ENCODE data around the gene OR52N1.

OR52N1 gene

DNA sequence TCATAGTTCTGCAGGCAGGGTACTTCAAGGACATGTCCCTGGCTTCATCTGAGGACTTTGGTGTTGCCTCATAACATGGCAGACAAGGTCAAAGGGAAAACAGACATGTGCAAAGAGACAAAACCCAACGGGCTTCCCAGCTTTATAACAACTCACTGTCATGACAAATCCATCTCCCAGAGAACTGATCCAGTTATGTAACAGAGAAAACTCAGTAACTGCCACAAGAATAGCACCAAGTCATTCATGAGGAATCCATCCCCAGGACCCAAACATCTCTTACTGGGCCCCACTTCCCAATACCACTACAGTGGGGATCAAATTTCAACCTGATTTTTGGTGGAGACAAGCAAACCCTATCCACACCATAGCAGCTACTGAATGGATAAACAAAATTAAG is 24.0 kb downstream of the OR52N1 start:
- no peaks in the 10 kb centered on the region for H3K36me3 Mint-ChIP-seq
- H3K4me1 Mint-ChIP-seq, result no peaks in the 10 kb centered on the region
- H3K27ac Mint-ChIP-seq, result no peak overlapping the region
- H3K4me3 Mint-ChIP-seq, result no peak overlapping the region
- H3K9me3 Mint-ChIP-seq, result no peaks in the 10 kb centered on the region
- DNase-seq, result no peak
- no peak for ATAC-seq (replicated peaks)
- H3K27me3 Mint-ChIP-seq, result peaks cover 0 to 5% of the 10 kb centered on the region in 2 donors

DNA sequence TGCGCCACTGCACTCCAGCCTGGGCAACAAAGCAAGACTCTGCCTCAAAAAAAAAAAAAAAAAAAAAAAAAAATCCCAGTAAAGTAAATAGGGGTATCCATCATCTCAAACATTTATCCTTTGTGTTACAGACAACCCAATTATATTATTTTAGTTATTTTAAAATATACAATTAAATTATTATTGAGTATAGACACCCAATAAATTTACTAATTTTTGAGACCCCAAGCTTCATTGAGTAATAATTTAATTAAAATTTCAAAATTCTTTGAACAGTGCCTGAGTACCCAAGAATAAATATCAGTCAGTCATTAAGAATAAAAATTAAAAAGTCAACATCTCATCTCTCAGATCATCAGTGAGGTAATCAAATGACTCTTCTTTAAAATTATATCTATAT is 37.1 kb downstream of the OR52N1 start, which contains the start of gene OR52N4:
Gene OR52N4, plus strand, starts transcription at position 301 of the 400 bp plus-strand sequence. CDS start 498 bp downstream, outside the sequence.
- no peak for DNase-seq
- no peak for ATAC-seq (replicated peaks)
- Mint-ChIP-seq H3K9me3 (no peaks in the 10 kb centered on the region), H3K27ac (no peak within 1 kb of the TSS), H3K4me1 (no peaks in the 10 kb centered on the region), H3K27me3 (peaks cover 0 to 6% of the 10 kb centered on the region in 2 donors), H3K36me3 (peaks cover 0 to 4% of the 10 kb centered on the region in 2 donors), H3K4me3 (no peak within 1 kb of the TSS)

DNA sequence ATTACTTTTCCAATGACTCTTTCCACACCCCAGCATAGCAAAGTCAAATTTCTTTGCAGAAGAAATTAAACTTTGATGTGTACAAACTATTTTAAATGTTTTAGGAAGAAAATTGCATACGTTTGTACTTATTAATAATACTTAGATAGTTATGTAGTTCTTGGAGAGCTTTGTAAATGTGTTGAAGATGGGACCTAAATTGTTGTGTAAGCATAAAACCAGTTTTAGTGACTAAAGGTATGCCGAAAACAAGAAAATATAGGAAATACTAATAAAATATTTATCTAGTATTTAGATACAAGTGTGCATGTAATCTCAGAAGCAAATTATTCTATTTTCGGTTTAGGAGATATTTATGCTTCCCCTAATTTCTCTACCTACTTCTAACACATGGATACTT is 41.2 kb downstream of the OR52N1 start:
- Mint-ChIP-seq H3K4me1 (no peaks in the 10 kb centered on the region), H3K36me3 (peaks cover 0 to under 1% of the 10 kb centered on the region in 2 donors), H3K27ac (no peak overlapping the region), H3K27me3 (no peaks in the 10 kb centered on the region), H3K9me3 (peaks cover 0 to 2% of the 10 kb centered on the region in 2 donors), H3K4me3 (no peak overlapping the region)
- no peak for ATAC-seq (replicated peaks)
- no peak for DNase-seq

DNA sequence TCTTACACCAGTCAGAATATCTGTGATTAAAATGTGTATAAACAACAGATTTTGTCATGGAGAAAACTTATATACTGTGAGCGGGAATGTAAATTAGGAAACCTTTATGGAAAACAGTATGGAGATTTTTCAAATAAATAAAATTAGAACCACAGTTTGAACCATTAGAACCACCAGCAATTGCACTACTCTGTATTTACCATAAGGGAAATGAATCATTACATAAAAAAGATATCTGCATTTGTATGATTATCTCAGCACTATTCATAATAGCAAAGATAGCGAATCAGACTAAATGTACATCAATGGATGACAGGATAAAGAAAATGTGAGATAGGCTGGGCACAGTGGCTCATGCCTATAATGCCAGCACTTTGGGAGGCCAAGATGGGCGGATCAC is 44.5 kb downstream of the OR52N1 start:
- Mint-ChIP-seq H3K27me3 (no peaks in the 10 kb centered on the region), H3K9me3 (peaks cover 8 to 11% of the 10 kb centered on the region in 2 donors), H3K4me3 (no peak overlapping the region), H3K36me3 (peaks cover 3 to 6% of the 10 kb centered on the region in 2 donors), H3K27ac (no peak overlapping the region), H3K4me1 (no peaks in the 10 kb centered on the region)
- DNase-seq (no peak), ATAC-seq (replicated peaks) (no peak)

DNA sequence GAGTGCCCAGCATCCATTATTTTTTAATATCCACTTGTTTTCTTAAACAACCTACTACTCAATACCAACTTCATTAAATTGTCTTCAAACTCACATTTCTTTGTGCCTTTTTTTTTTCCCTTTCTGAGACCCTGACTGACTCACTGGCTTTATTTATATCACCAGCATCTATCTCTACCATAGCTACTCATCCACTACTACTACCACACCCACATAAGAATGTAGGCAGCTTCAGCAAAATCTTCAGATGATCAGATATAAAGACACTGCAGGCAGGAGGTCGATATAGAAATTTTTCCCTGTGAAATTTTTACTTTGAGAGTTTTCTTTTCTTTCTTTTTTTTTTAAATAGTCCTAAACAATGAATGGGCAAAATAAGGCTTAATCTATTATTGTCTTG is 52.6 kb downstream of the OR52N1 start:
- Mint-ChIP-seq H3K9me3 (peaks cover 5 to 26% of the 10 kb centered on the region in 2 donors), H3K4me3 (no peak overlapping the region), H3K27ac (no peak overlapping the region), H3K27me3 (peaks cover 0 to 8% of the 10 kb centered on the region in 2 donors), H3K36me3 (peaks cover 16 to 25% of the 10 kb centered on the region in 2 donors), H3K4me1 (no peaks in the 10 kb centered on the region)
- DNase-seq, result no peak
- no peak for ATAC-seq (replicated peaks)

GRCh38 chr11:5737670-5738392 is 53.2 kb downstream of the OR52N1 start:
- Mint-ChIP-seq H3K4me3 (no peak overlapping the region), H3K27me3 (peaks cover 0 to 8% of the 10 kb centered on the region in 2 donors), H3K36me3 (peaks cover 16 to 25% of the 10 kb centered on the region in 2 donors), H3K4me1 (no peaks in the 10 kb centered on the region), H3K27ac (no peak overlapping the region), H3K9me3 (peaks cover 5 to 26% of the 10 kb centered on the region in 2 donors)
- DNase-seq, result no peak
- ATAC-seq (replicated peaks), result no peak

DNA sequence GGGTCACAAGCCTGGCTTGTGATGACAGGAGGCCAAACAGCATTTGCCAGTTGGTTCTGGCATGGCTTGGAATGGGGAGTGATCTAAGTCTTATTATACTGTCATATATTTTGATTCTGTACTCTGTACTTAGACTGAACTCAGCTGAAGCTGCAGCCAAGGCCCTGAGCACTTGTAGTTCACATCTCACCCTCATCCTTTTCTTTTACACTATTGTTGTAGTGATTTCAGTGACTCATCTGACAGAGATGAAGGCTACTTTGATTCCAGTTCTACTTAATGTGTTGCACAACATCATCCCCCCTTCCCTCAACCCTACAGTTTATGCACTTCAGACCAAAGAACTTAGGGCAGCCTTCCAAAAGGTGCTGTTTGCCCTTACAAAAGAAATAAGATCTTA is 54.0 kb downstream of the OR52N1 start:
- H3K36me3 Mint-ChIP-seq, result peaks cover 16 to 25% of the 10 kb centered on the region in 2 donors
- H3K9me3 Mint-ChIP-seq, result peaks cover 5 to 23% of the 10 kb centered on the region in 2 donors
- ATAC-seq (replicated peaks) (no peak), DNase-seq (no peak)
- H3K27ac Mint-ChIP-seq, result no peak overlapping the region
- H3K27me3 Mint-ChIP-seq, result peaks cover 0 to 8% of the 10 kb centered on the region in 2 donors
- no peaks in the 10 kb centered on the region for H3K4me1 Mint-ChIP-seq
- no peak overlapping the region for H3K4me3 Mint-ChIP-seq
